Endodermal cell (in vitro differentiated cells): ENCODE results near the gene TMOD1. TPM values are rescaled to one million over a fixed set of nuclear protein-coding genes. Genes with fewer than 3 reads are reported as not detected.

Source experiments
- DNase-seq: peaks from one replicate; pipeline ENCODE4 v3.0.0-alpha.2; 2017
- H3K27ac ChIP-seq: 2 replicates; pipeline ENCODE4 v1.5.1; 2013; ENCODE audit warnings: mild to moderate bottlenecking, low read depth, low read length, moderate library complexity
- H3K27me3 ChIP-seq: 2 replicates; pipeline ENCODE4 v1.6.1; 2013; ENCODE audit warnings: mild to moderate bottlenecking, low read length, moderate library complexity; ENCODE audit not compliant: insufficient read depth, control insufficient read depth, poor library complexity, severe bottlenecking
- H3K36me3 ChIP-seq: 2 replicates; pipeline ENCODE4 v1.7.0; 2013; ENCODE audit warnings: mild to moderate bottlenecking, low read length, moderate library complexity; ENCODE audit not compliant: control insufficient read depth, insufficient read depth
- H3K4me1 ChIP-seq: one replicate; pipeline ENCODE4 v1.7.0; 2013; ENCODE audit warnings: low read length; ENCODE audit not compliant: control insufficient read depth, insufficient read depth
- H3K4me3 ChIP-seq: 2 replicates; pipeline ENCODE4 v1.5.1; 2013; ENCODE audit warnings: mild to moderate bottlenecking, low read length, moderate library complexity
- H3K9ac ChIP-seq: 2 replicates; pipeline ENCODE4 v1.6.1; 2013; ENCODE audit warnings: mild to moderate bottlenecking, low read length, moderate library complexity; ENCODE audit not compliant: poor library complexity, severe bottlenecking; ENCODE audit errors: extremely low read depth
- H3K9me3 ChIP-seq: 2 replicates; pipeline ENCODE4 v1.6.1; 2013; ENCODE audit warnings: mild to moderate bottlenecking, low read length, moderate library complexity; ENCODE audit not compliant: control insufficient read depth
- H3K27ac Mint-ChIP-seq: 2 replicates; pipeline ENCODE4 v1.8.0; 2020; ENCODE audit warnings: mixed read lengths
- H3K27me3 Mint-ChIP-seq: 2 replicates; pipeline ENCODE4 v1.8.0; 2021; ENCODE audit warnings: mild to moderate bottlenecking, mixed read lengths; ENCODE audit not compliant: insufficient read depth
- H3K36me3 Mint-ChIP-seq: 2 replicates; pipeline ENCODE4 v1.8.0; 2020; ENCODE audit warnings: low read depth, mixed read lengths
- H3K4me1 Mint-ChIP-seq: 2 replicates; pipeline ENCODE4 v1.8.0; 2020; ENCODE audit warnings: mixed read lengths
- H3K4me3 Mint-ChIP-seq: 2 replicates; pipeline ENCODE4 v1.8.0; 2020; ENCODE audit warnings: mild to moderate bottlenecking, moderate library complexity, mixed read lengths
- H3K9me3 Mint-ChIP-seq: 2 replicates; pipeline ENCODE4 v1.8.0; 2020; ENCODE audit warnings: mild to moderate bottlenecking, mixed read lengths
- CTCF ChIP-seq: fragments of 200-600 bp; sonication (generic); conservative IDR thresholded peaks from 2 replicates; pipeline ENCODE4 v1.5.0; 2021; ENCODE audit warnings: antibody characterized with exemption, mild to moderate bottlenecking
- WGBS, 2 experiments: methylation state at CpG; one replicate each; pipeline versions ENCODE4 v1.1.5 to v1.1.7; 2013; ENCODE audit warnings: missing lambda C conversion rate in 2 of 2, mixed read lengths in 1 of 2; ENCODE audit not compliant: insufficient coverage in 1 of 2, insufficient read length in 1 of 2; 5-methylcytosine and 5-hydroxymethylcytosine counted together
- total RNA-seq, 2 donors: library from RNA; stranded (reverse); fragmentation: NEBNext Ultra II Directional in 1 of 2; extraction: Animal tissue kit (Norgen Biotek cat#: 25700) in 1 of 2; gene quantifications; 2 replicates in 1 of 2; 3 replicates in 1 of 2; pipeline ENCODE4 v1.2.1, GENCODE V29; 2021

Gene TMOD1
- total RNA-seq, 2 donors from 2014 or later = 3.6 to 7.1 TPM

- H3K27ac Mint-ChIP-seq = no peak overlapping the region
- H3K4me3 Mint-ChIP-seq = no peak overlapping the region
- no peak overlapping the region for H3K27ac ChIP-seq
- H3K9me3 Mint-ChIP-seq = no peaks in the 10 kb centered on the region
- H3K9ac ChIP-seq = no peak overlapping the region
- no peak for TF ChIP-seq CTCF
- H3K9me3 ChIP-seq = no peaks in the 10 kb centered on the region
- WGBS, 2 experiments = 89 to 100% methylated on average over 1 of the region's 1 CpG
- H3K4me1 ChIP-seq = no peaks in the 10 kb centered on the region
- H3K36me3 Mint-ChIP-seq = peaks cover under 1% of the 10 kb centered on the region
- no peak for DNase-seq
- peaks cover 27% of the 10 kb centered on the region for H3K27me3 Mint-ChIP-seq
- H3K4me3 ChIP-seq = no peak overlapping the region
- H3K36me3 ChIP-seq = no peaks in the 10 kb centered on the region
- H3K4me1 Mint-ChIP-seq = no peaks in the 10 kb centered on the region
- H3K27me3 ChIP-seq = peaks cover 22% of the 10 kb centered on the region
These were observed 5.3 kb downstream of the TMOD1 start for GRCh38 chr9:97506787-97507186.

DNA sequence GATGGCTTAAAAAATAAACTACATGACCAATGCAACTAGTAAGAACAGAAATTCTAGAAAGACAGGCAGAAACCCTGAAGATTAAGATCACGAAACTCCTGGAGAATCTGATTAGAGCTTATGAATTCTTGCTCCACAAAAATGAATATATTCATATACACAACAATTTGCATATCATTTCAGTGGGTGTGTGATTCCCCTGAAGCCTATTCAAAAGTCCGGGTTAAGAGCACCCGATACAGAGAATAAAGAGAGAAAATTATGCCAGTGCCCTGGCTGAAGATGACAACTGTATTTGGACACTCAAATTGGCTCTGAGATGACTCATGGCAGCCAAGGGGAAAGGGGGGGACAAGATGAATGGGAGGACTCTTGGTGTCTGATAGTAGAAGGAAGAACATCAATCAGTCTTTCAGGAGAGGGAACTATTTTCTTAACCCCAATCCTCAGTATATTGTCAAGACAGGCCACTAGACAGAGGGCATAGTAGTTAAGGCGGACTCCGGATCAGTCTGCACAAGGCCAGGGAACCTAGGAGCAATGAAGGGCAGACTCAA lies 6.0 kb downstream of the TMOD1 start:
- no peaks in the 10 kb centered on the region for H3K9me3 Mint-ChIP-seq
- no peaks in the 10 kb centered on the region for H3K4me1 Mint-ChIP-seq
- no peak overlapping the region for H3K4me3 ChIP-seq
- H3K9me3 ChIP-seq = no peaks in the 10 kb centered on the region
- H3K4me1 ChIP-seq = no peaks in the 10 kb centered on the region
- H3K27me3 ChIP-seq = peaks cover 15% of the 10 kb centered on the region
- H3K27me3 Mint-ChIP-seq = peaks cover 22% of the 10 kb centered on the region
- peaks cover 5% of the 10 kb centered on the region for H3K36me3 Mint-ChIP-seq
- no peak overlapping the region for H3K27ac Mint-ChIP-seq
- H3K9ac ChIP-seq = no peak overlapping the region
- DNase-seq = no peak
- WGBS, 2 experiments = 91 to 100% methylated on average over 2 to 5 of the region's 5 CpGs
- H3K36me3 ChIP-seq = no peaks in the 10 kb centered on the region
- H3K27ac ChIP-seq = no peak overlapping the region
- no peak overlapping the region for H3K4me3 Mint-ChIP-seq
- TF ChIP-seq CTCF = no peak

DNA sequence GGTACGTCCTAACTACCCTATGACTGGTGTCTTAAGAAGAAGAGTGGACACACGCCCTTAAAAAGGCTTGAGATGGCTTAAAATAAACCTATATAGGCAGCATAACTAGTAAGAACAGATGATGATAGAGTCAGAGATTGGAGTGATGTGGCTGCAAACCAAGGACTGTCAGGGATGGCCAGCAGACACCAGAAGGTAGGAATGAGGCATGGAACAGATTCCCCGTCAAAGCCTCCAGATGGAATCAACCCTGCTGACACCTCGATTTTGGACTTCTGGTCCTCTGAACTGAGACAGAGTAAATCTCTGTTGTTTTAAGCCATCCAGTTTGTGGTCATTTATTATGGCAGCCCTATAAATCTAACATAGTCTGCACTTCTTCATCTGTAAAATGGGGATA lies 7.4 kb downstream of the TMOD1 start:
- Mint-ChIP-seq H3K4me1 (no peaks in the 10 kb centered on the region), H3K4me3 (no peak overlapping the region), H3K27me3 (peaks cover 8% of the 10 kb centered on the region), H3K36me3 (peaks cover 5% of the 10 kb centered on the region), H3K27ac (no peak overlapping the region), H3K9me3 (no peaks in the 10 kb centered on the region)
- H3K36me3 ChIP-seq = no peaks in the 10 kb centered on the region
- H3K4me1 ChIP-seq = no peaks in the 10 kb centered on the region
- H3K4me3 ChIP-seq = no peak overlapping the region
- H3K9me3 ChIP-seq = no peaks in the 10 kb centered on the region
- WGBS, 2 experiments = 66 to 71% methylated on average over 4 of the region's 4 CpGs
- DNase-seq = no peak
- H3K27me3 ChIP-seq = peaks cover 2% of the 10 kb centered on the region
- no peak overlapping the region for H3K27ac ChIP-seq
- no peak for TF ChIP-seq CTCF
- no peak overlapping the region for H3K9ac ChIP-seq
